ENCODE data around the gene ADPGK. TPM values are rescaled to one million over a fixed set of nuclear protein-coding genes. Genes with fewer than 3 reads are reported as not detected.
A peak's percentile ranks its signal among the peaks of the same experiment; 100 is the strongest.

ADPGK gene
- total and polyA plus RNA-seq, 5 donors from 2014 or later = 66.3 to 99.0 (median 87.1) TPM

DNA sequence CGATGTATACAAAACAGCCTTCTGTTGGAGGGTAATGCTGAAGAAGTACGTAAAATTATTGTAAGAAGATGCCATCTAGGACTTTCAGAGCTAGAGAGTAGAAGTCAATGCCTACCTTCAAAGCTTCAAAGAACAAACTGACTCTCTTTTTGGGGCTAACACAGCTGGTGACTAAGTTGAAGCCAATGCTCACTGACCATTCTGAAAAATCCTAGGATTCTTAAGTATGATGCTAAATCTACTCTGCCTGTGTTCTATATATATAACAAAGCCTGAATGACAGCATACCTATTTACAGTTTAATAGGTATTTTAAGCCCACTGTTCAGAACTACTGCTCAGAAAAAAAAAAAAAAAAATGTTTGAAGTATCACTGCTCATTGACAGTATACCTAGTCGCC is 18.9 kb downstream of the ADPGK start:
- Mint-ChIP-seq H3K36me3 (peaks cover 49% of the 10 kb centered on the region), H3K27ac (no peak overlapping the region), H3K27me3 (no peaks in the 10 kb centered on the region), H3K9me3 (peaks cover 0 to 22% (median 4%) of the 10 kb centered on the region in 7 donors), H3K4me3 (no peak overlapping the region), H3K4me1 (peaks cover 6 to 16% (median 12%) of the 10 kb centered on the region in 4 donors)
- Histone ChIP-seq H3K27me3 (ENCODE audit: control insufficient read depth, insufficient read depth, low read length) (no peaks in the 10 kb centered on the region), H3K4me3 (ENCODE audit: low read depth, low read length) (no peak overlapping the region), H3K9me3 (ENCODE audit: control insufficient read depth in 2 of 2, low read length in 2 of 2) (peaks cover 13 to 16% of the 10 kb centered on the region in 2 experiments), H3K36me3 (ENCODE audit: control insufficient read depth, insufficient read depth, low read length) (peaks cover 72% of the 10 kb centered on the region), H3K27ac (ENCODE audit: insufficient read depth, low read length, poor library complexity, severe bottlenecking) (no peak overlapping the region), H3K4me1 (ENCODE audit: control insufficient read depth, insufficient read depth, low read length, poor library complexity, severe bottlenecking) (no peaks in the 10 kb centered on the region)
- DNase-seq (no peak), ATAC-seq (ENCODE audit: low read depth in 2 of 2) (no peak)

- no peak for ATAC-seq (ENCODE audit: low read depth in 2 of 2)
Measured at GRCh38 chr15:72760590-72761260, 22.8 kb downstream of the ADPGK start.

DNA sequence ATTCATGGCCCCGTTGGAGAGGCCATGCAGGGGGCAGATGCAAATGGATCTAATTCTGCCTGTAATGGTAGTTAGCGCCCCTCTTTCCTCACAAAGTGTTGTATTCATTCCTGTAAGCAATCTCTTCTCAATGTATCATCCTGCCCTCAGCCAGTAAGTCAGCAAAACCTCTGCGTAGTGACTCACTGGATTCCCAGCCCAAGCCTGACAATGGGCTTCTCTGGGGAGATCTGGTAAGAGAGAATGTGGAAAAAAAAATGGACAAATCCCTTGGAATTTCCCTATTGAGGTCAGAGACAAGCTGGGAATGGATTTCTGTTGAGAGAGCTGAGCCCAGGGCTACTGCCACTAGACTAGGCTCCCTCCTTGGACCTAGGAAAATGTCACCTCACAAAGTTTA is 25.4 kb downstream of the ADPGK start:
- H3K36me3 Mint-ChIP-seq = peaks cover 67% of the 10 kb centered on the region
- peaks cover 0 to 20% (median 6%) of the 10 kb centered on the region in 4 donors for H3K4me1 Mint-ChIP-seq

More at GRCh38 chr15:72760590-72761260, 22.8 kb downstream of the ADPGK start:
- DNase-seq = no peak
- Mint-ChIP-seq H3K27ac (peak overlapping the region in 1 of 3 donors; percentile 32), H3K36me3 (peaks cover 53% of the 10 kb centered on the region), H3K4me3 (no peak overlapping the region), H3K4me1 (peaks cover 4 to 23% (median 13%) of the 10 kb centered on the region in 4 donors), H3K27me3 (no peaks in the 10 kb centered on the region), H3K9me3 (no peaks in the 10 kb centered on the region)
- H3K27ac ChIP-seq (ENCODE audit: insufficient read depth, low read length, poor library complexity, severe bottlenecking) = no peak overlapping the region
- H3K27me3 ChIP-seq (ENCODE audit: control insufficient read depth, insufficient read depth, low read length) = no peaks in the 10 kb centered on the region
- peaks cover 63% of the 10 kb centered on the region for H3K36me3 ChIP-seq (ENCODE audit: control insufficient read depth, insufficient read depth, low read length)
- H3K9me3 ChIP-seq (ENCODE audit: control insufficient read depth in 2 of 2, low read length in 2 of 2) = no peaks in the 10 kb centered on the region
- no peak overlapping the region for H3K4me3 ChIP-seq (ENCODE audit: low read depth, low read length)
- H3K4me1 ChIP-seq (ENCODE audit: control insufficient read depth, insufficient read depth, low read length, poor library complexity, severe bottlenecking) = no peaks in the 10 kb centered on the region

DNA sequence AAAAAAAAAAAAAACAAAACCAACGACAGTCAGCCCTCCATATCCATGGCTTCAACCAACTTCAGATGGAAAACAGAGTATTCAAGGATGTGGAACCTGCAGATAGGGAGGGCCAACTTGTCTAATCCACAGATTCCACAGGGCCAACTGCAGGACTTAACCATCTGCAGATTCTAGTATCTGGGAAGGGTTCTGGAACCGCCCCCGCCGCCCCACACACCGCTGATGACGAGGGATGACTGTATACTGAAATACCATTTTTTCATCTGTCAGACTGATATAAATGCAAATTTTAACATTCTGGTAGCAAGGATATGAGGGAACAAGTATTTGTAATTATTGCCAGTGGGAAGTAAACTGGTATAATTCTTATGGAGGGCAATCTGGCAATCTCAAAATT is 29.5 kb downstream of the ADPGK start:
- no peaks in the 10 kb centered on the region for H3K27me3 ChIP-seq (ENCODE audit: control insufficient read depth, insufficient read depth, low read length)
- no peaks in the 10 kb centered on the region for H3K9me3 Mint-ChIP-seq
- no peak overlapping the region for H3K27ac Mint-ChIP-seq
- no peaks in the 10 kb centered on the region for H3K4me1 ChIP-seq (ENCODE audit: control insufficient read depth, insufficient read depth, low read length, poor library complexity, severe bottlenecking)
- H3K9me3 ChIP-seq (ENCODE audit: control insufficient read depth in 2 of 2, low read length in 2 of 2) = no peaks in the 10 kb centered on the region
- no peak overlapping the region for H3K4me3 Mint-ChIP-seq
- H3K4me1 Mint-ChIP-seq = peaks cover 0 to 22% (median 13%) of the 10 kb centered on the region in 4 donors
- H3K27ac ChIP-seq (ENCODE audit: insufficient read depth, low read length, poor library complexity, severe bottlenecking) = no peak overlapping the region
- no peak for DNase-seq
- peaks cover 70% of the 10 kb centered on the region for H3K36me3 ChIP-seq (ENCODE audit: control insufficient read depth, insufficient read depth, low read length)
- no peak for ATAC-seq (ENCODE audit: low read depth in 2 of 2)
- no peaks in the 10 kb centered on the region for H3K27me3 Mint-ChIP-seq
- H3K36me3 Mint-ChIP-seq = peaks cover 65% of the 10 kb centered on the region
- no peak overlapping the region for H3K4me3 ChIP-seq (ENCODE audit: low read depth, low read length)

More for the DNA sequence above, 25.4 kb downstream of the ADPGK start:
- Mint-ChIP-seq H3K27ac (peak overlapping the region in 1 of 3 donors; percentile 87), H3K27me3 (no peaks in the 10 kb centered on the region), H3K4me3 (no peak overlapping the region), H3K9me3 (no peaks in the 10 kb centered on the region)
- H3K27me3 ChIP-seq (ENCODE audit: control insufficient read depth, insufficient read depth, low read length) = no peaks in the 10 kb centered on the region
- DNase-seq (no peak), ATAC-seq (ENCODE audit: low read depth in 2 of 2) (no peak)
- H3K4me3 ChIP-seq (ENCODE audit: low read depth, low read length) = no peak overlapping the region
- no peaks in the 10 kb centered on the region for H3K4me1 ChIP-seq (ENCODE audit: control insufficient read depth, insufficient read depth, low read length, poor library complexity, severe bottlenecking)
- no peaks in the 10 kb centered on the region for H3K9me3 ChIP-seq (ENCODE audit: control insufficient read depth in 2 of 2, low read length in 2 of 2)
- H3K36me3 ChIP-seq (ENCODE audit: control insufficient read depth, insufficient read depth, low read length) = peaks cover 80% of the 10 kb centered on the region
- no peak overlapping the region for H3K27ac ChIP-seq (ENCODE audit: insufficient read depth, low read length, poor library complexity, severe bottlenecking)

GRCh38 chr15:72751751-72752455 is 31.7 kb downstream of the ADPGK start:
- H3K36me3 Mint-ChIP-seq = peaks cover 54% of the 10 kb centered on the region
- Histone ChIP-seq H3K4me3 (ENCODE audit: low read depth, low read length) (no peak overlapping the region), H3K27ac (ENCODE audit: insufficient read depth, low read length, poor library complexity, severe bottlenecking) (no peak overlapping the region), H3K36me3 (ENCODE audit: control insufficient read depth, insufficient read depth, low read length) (peaks cover 58% of the 10 kb centered on the region), H3K9me3 (ENCODE audit: control insufficient read depth in 2 of 2, low read length in 2 of 2) (no peaks in the 10 kb centered on the region), H3K27me3 (ENCODE audit: control insufficient read depth, insufficient read depth, low read length) (no peaks in the 10 kb centered on the region), H3K4me1 (ENCODE audit: control insufficient read depth, insufficient read depth, low read length, poor library complexity, severe bottlenecking) (no peaks in the 10 kb centered on the region)
- DNase-seq (no peak), ATAC-seq (ENCODE audit: low read depth in 2 of 2) (no peak)
- H3K4me3 Mint-ChIP-seq = no peak overlapping the region
- H3K4me1 Mint-ChIP-seq = peaks cover 0 to 19% (median 13%) of the 10 kb centered on the region in 4 donors
- no peaks in the 10 kb centered on the region for H3K9me3 Mint-ChIP-seq
- no peaks in the 10 kb centered on the region for H3K27me3 Mint-ChIP-seq
- H3K27ac Mint-ChIP-seq = peak overlapping the region in 2 of 3 donors; percentile 31 to 82

- Mint-ChIP-seq H3K4me3 (no peak overlapping the region), H3K9me3 (peaks cover 0 to 2% (median 0%) of the 10 kb centered on the region in 7 donors), H3K36me3 (peaks cover 38% of the 10 kb centered on the region), H3K27ac (no peak overlapping the region), H3K27me3 (no peaks in the 10 kb centered on the region), H3K4me1 (peaks cover 0 to 16% (median 13%) of the 10 kb centered on the region in 4 donors)
- Histone ChIP-seq H3K27ac (ENCODE audit: insufficient read depth, low read length, poor library complexity, severe bottlenecking) (no peak overlapping the region), H3K4me3 (ENCODE audit: low read depth, low read length) (no peak overlapping the region), H3K27me3 (ENCODE audit: control insufficient read depth, insufficient read depth, low read length) (no peaks in the 10 kb centered on the region), H3K4me1 (ENCODE audit: control insufficient read depth, insufficient read depth, low read length, poor library complexity, severe bottlenecking) (no peaks in the 10 kb centered on the region), H3K36me3 (ENCODE audit: control insufficient read depth, insufficient read depth, low read length) (peaks cover 36% of the 10 kb centered on the region), H3K9me3 (ENCODE audit: control insufficient read depth in 2 of 2, low read length in 2 of 2) (no peaks in the 10 kb centered on the region)
- ATAC-seq (ENCODE audit: low read depth in 2 of 2) (no peak), DNase-seq (no peak)
Measured at GRCh38 chr15:72749700-72750099, 33.9 kb downstream of the ADPGK start.

GRCh38 chr15:72740219-72740618 is 43.3 kb downstream of the ADPGK start:
- H3K4me1 ChIP-seq (ENCODE audit: control insufficient read depth, insufficient read depth, low read length, poor library complexity, severe bottlenecking) = peaks cover 24% of the 10 kb centered on the region
- Mint-ChIP-seq H3K4me1 (peaks cover 23 to 37% (median 32%) of the 10 kb centered on the region in 4 donors), H3K27me3 (no peaks in the 10 kb centered on the region), H3K36me3 (peaks cover 32% of the 10 kb centered on the region), H3K27ac (peak overlapping the region; percentile 53 to 97 (median 76)), H3K9me3 (peaks cover 0 to 1% (median 0%) of the 10 kb centered on the region in 7 donors), H3K4me3 (peak overlapping the region; percentile 46 to 82 (median 68))
- no peaks in the 10 kb centered on the region for H3K9me3 ChIP-seq (ENCODE audit: control insufficient read depth in 2 of 2, low read length in 2 of 2)
- ATAC-seq (ENCODE audit: low read depth in 2 of 2) (peak; percentile 90 to 91), DNase-seq (peak in 2 of 3 donors; percentile 23 to 79)
- no peaks in the 10 kb centered on the region for H3K27me3 ChIP-seq (ENCODE audit: control insufficient read depth, insufficient read depth, low read length)
- H3K36me3 ChIP-seq (ENCODE audit: control insufficient read depth, insufficient read depth, low read length) = peaks cover 23% of the 10 kb centered on the region
- peak overlapping the region; percentile 72 for H3K27ac ChIP-seq (ENCODE audit: insufficient read depth, low read length, poor library complexity, severe bottlenecking)
- H3K4me3 ChIP-seq (ENCODE audit: low read depth, low read length) = peak overlapping the region; percentile 81

All from CD4-positive, CD25-positive, alpha-beta regulatory T cell (primary cell).